Caco-2 (cell line): Measurements from ENCODE around the gene OR10H3. TPM values are rescaled to one million over a fixed set of nuclear protein-coding genes. Genes with fewer than 3 reads are reported as not detected.

ENCODE experiments used
- BruUV-seq: library from RNA; stranded (reverse); fragments of 400-500 nt; replicated peaks from 2 replicates; lab custom pipeline; 2021; lab: Mats Ljungman, UMichigan
- CTCF ChIA-PET: fragments of 300-600 bp; sonication (Branson Sonifier 250); formaldehyde crosslinking; loops from one replicate; lab custom pipeline; 2022; ENCODE audit warnings: antibody characterized with exemption; lab: Charles Lee
- POLR2A ChIA-PET: fragments of 300-600 bp; sonication (Branson Sonifier 250); formaldehyde crosslinking; loops from one replicate; lab custom pipeline; 2022; ENCODE audit warnings: antibody characterized with exemption; lab: Charles Lee
- DNase-seq, 2 experiments: peaks; one replicate each; pipeline versions ENCODE4 v3.0.0 to v3.0.0-alpha.2; 2020 to 2022
- H3K27me3 ChIP-seq: replicated peaks from 2 replicates; pipeline ENCODE4 v1.6.0; 2011; ENCODE audit warnings: low read length; ENCODE audit not compliant: control insufficient read depth, insufficient read depth
- H3K36me3 ChIP-seq: 2 replicates; pipeline ENCODE4 v1.5.1; 2011; ENCODE audit warnings: low read length; ENCODE audit not compliant: control insufficient read depth, insufficient read depth
- H3K4me1 ChIP-seq: fragments of 250-450 bp; sonication (Bioruptor Pico); 2 replicates; pipeline ENCODE4 v1.5.1; 2020; ENCODE audit warnings: mild to moderate bottlenecking
- H3K4me3 ChIP-seq: 2 replicates; pipeline ENCODE4 v1.5.1; 2011; ENCODE audit warnings: low read depth, mild to moderate bottlenecking, control low read depth, low read length
- H3K9me3 ChIP-seq: fragments of 250-450 bp; sonication (Bioruptor Pico); 2 replicates; pipeline ENCODE4 v1.5.1; 2020; ENCODE audit warnings: mild to moderate bottlenecking, moderate library complexity
- H3K27ac Mint-ChIP-seq: one replicate; pipeline ENCODE4 v1.8.0; 2022; ENCODE audit warnings: mixed read lengths; ENCODE audit not compliant: unreplicated experiment
- H3K27me3 Mint-ChIP-seq: one replicate; pipeline ENCODE4 v1.8.0; 2022; ENCODE audit warnings: mixed read lengths; ENCODE audit not compliant: insufficient read depth, unreplicated experiment
- H3K36me3 Mint-ChIP-seq: one replicate; pipeline ENCODE4 v1.8.0; 2022; ENCODE audit warnings: mild to moderate bottlenecking, mixed read lengths; ENCODE audit not compliant: insufficient read depth, unreplicated experiment
- H3K4me1 Mint-ChIP-seq: one replicate; pipeline ENCODE4 v1.8.0; 2022; ENCODE audit warnings: low read depth, mixed read lengths; ENCODE audit not compliant: unreplicated experiment
- H3K4me3 Mint-ChIP-seq: one replicate; pipeline ENCODE4 v1.8.0; 2022; ENCODE audit warnings: mild to moderate bottlenecking, moderate library complexity, mixed read lengths; ENCODE audit not compliant: unreplicated experiment
- H3K9me3 Mint-ChIP-seq: one replicate; pipeline ENCODE4 v1.8.0; 2022; ENCODE audit warnings: mixed read lengths; ENCODE audit not compliant: unreplicated experiment
- CTCF ChIP-seq, 2 experiments: fragments of 200-600 bp in 1 of 2; IDR thresholded peaks; 1 replicate in 1 of 2; 2 replicates in 1 of 2; pipeline versions ENCODE4 v1.5.1 to v1.8.0; 2011 to 2022; ENCODE audit warnings: antibody characterized with exemption in 1 of 2, control low read depth in 1 of 2, inconsistent platforms in 1 of 2, low read depth in 1 of 2, low read length in 1 of 2, mild to moderate bottlenecking in 1 of 2, moderate library complexity in 1 of 2; ENCODE audit not compliant: insufficient read depth in 1 of 2, severe bottlenecking in 1 of 2, unreplicated experiment in 1 of 2
- intact Hi-C: fragments of 100-400 bp; cut with micrococcal nuclease; formaldehyde crosslinking; loops from one replicate; pipeline ENCODE4 v1.10.0; 2022; ENCODE audit not compliant: unreplicated experiment
- total RNA-seq: library from RNA; stranded (reverse); gene quantifications from 2 replicates; pipeline ENCODE4 v1.2.3, GENCODE V29; 2022

Gene OR10H3
- total RNA-seq, 1 experiment from 2014 or later: not detected

DNA sequence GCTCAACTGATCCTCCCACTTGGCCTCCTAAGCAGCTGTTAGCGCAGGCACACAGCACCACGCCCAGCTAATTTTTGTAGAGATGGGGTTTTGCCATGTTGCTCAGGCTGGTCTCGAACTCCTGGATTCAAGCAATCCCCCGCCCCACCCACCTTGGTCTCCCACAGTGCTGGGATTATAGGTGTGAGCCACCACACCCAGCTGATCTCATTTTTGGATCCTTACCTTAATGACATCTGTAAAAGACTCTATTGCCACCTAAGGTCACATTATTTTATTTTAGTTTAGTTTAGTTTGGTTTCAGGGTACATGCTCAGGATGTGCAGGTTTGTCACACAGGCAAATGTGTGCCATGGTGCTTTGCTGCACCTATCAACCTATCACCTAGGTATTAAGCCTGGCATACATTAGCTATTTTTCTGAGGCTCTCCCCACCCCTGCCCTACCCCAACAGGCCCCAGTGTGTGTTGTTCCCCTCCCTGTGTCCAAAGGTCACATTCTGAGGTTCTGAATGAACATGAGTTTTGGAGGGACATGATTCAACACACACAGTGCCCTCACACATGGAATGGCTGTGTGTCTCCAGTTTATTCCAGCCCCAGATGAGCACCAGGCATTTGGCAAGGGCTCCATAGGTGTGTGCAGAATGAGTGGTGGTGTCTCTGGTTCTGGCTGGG is 50.9 kb downstream of the OR10H3 start:
- Histone ChIP-seq H3K4me1 (peaks cover 6% of the 10 kb centered on the region), H3K4me3 (no peak overlapping the region), H3K9me3 (no peaks in the 10 kb centered on the region), H3K27me3 (no peaks in the 10 kb centered on the region), H3K36me3 (no peaks in the 10 kb centered on the region)
- ChIA-PET POLR2A (no interaction called here), CTCF (no interaction called here)
- intact Hi-C loops: no loop called here
- no peak for DNase-seq
- no peaks in the 10 kb centered on the region for H3K4me1 Mint-ChIP-seq
- no peak for TF ChIP-seq CTCF (IDR thresholded peaks at IDR 0.05; ENCODE audit: insufficient read depth in 1 of 2, low read depth in 1 of 2, low read length in 1 of 2, severe bottlenecking in 1 of 2, unreplicated experiment in 1 of 2)
- BruUV-seq: no TSS peak
- no peak overlapping the region for H3K4me3 Mint-ChIP-seq
- H3K27me3 Mint-ChIP-seq: peaks cover 2% of the 10 kb centered on the region
- no peaks in the 10 kb centered on the region for H3K36me3 Mint-ChIP-seq
- H3K9me3 Mint-ChIP-seq: no peaks in the 10 kb centered on the region
- H3K27ac Mint-ChIP-seq: no peak overlapping the region

DNA sequence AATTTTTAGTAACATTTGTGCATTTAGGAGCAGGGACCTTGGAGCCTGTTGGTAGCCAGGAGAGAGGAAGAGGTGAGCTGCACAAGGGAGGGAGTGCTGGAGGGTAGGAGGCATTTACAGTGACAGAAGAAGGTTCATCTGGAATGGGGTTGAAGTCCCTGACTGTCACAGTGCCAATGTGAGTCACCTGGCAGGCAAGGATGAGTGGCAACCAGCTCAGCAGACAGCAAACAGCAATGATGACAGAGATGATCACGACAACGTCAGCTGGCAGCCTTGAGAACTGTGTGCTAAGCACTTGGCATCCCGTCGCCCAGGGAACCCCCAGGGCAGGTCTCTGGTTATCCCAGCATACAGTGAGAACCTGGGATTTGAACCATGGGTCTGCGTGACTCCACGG is 52.3 kb downstream of the OR10H3 start:
- Histone ChIP-seq H3K36me3 (no peaks in the 10 kb centered on the region), H3K4me1 (peaks cover 6% of the 10 kb centered on the region), H3K4me3 (no peak overlapping the region), H3K27me3 (no peaks in the 10 kb centered on the region), H3K9me3 (no peaks in the 10 kb centered on the region)
- Mint-ChIP-seq H3K4me3 (no peak overlapping the region), H3K9me3 (no peaks in the 10 kb centered on the region), H3K4me1 (no peaks in the 10 kb centered on the region), H3K27me3 (peaks cover 6% of the 10 kb centered on the region), H3K36me3 (no peaks in the 10 kb centered on the region), H3K27ac (no peak overlapping the region)
- ChIA-PET CTCF (no interaction called here), POLR2A (no interaction called here)
- no TSS peak for BruUV-seq
- no peak for DNase-seq
- intact Hi-C loops: no loop called here
- no peak for TF ChIP-seq CTCF (IDR thresholded peaks at IDR 0.05; ENCODE audit: insufficient read depth in 1 of 2, low read depth in 1 of 2, low read length in 1 of 2, severe bottlenecking in 1 of 2, unreplicated experiment in 1 of 2)

Other genes starting within 250 kb of the OR10H3 start
- gene CYP4F22, start 229.5 kb upstream of the OR10H3 start, total RNA-seq: not detected in 2 replicates
- gene CYP4F8, start 122.8 kb upstream of the OR10H3 start, total RNA-seq: not detected in 2 replicates
- gene CYP4F3, start 97.1 kb upstream of the OR10H3 start, total RNA-seq: 0.65 and 0.93 TPM in 2 replicates
- gene CYP4F12, start 64.9 kb upstream of the OR10H3 start, total RNA-seq: 0.16 and 0.39 TPM in 2 replicates
- not detected in 2 replicates for gene OR10H2, start 10.0 kb upstream of the OR10H3 start, total RNA-seq
- gene OR10H5, start 49.7 kb downstream of the OR10H3 start, total RNA-seq: not detected in 2 replicates
- gene OR10H1, start 77.7 kb downstream of the OR10H3 start, total RNA-seq: not detected in 2 replicates
- gene CYP4F2, start 160.1 kb downstream of the OR10H3 start, total RNA-seq: not detected in 2 replicates
- not detected in 2 replicates for gene CYP4F11, start 196.5 kb downstream of the OR10H3 start, total RNA-seq
- not detected in 2 replicates for gene OR10H4, start 211.0 kb downstream of the OR10H3 start, total RNA-seq